Neural cell (in vitro differentiated cells): ENCODE measurements around the gene KIF5B.

Source experiments
- CTCF ChIP-seq: fragments of 450-650 bp; IDR thresholded peaks from 2 replicates; pipeline ENCODE4 v1.5.1; 2014; ENCODE audit warnings: antibody characterized with exemption, mild to moderate bottlenecking, moderate library complexity; ENCODE audit not compliant: poor library complexity, severe bottlenecking
- EP300 ChIP-seq: fragments of 450-650 bp; conservative IDR thresholded peaks from 2 replicates; pipeline ENCODE4 v1.6.1; 2014; ENCODE audit warnings: antibody characterized with exemption, mild to moderate bottlenecking, moderate library complexity; ENCODE audit not compliant: poor library complexity, severe bottlenecking
- EZH2 ChIP-seq: fragments of 200-600, 300-800 bp; shearing (Covaris generic), sonication (generic); IDR thresholded peaks from 2 replicates; pipeline ENCODE4 v1.6.1; 2014; ENCODE audit warnings: antibody characterized with exemption, low read length, borderline replicate concordance, mild to moderate bottlenecking; ENCODE audit not compliant: insufficient read depth, poor library complexity, severe bottlenecking
- POLR2AphosphoS5 ChIP-seq: IDR thresholded peaks from 2 replicates; pipeline ENCODE4 v1.6.1; 2012
- REST ChIP-seq: IDR thresholded peaks from 2 replicates; pipeline ENCODE4 v1.6.1; 2012; ENCODE audit warnings: borderline replicate concordance
- SMC3 ChIP-seq: fragments of 450-650 bp; conservative IDR thresholded peaks from 2 replicates; pipeline ENCODE4 v1.6.1; 2014; ENCODE audit warnings: antibody characterized with exemption, mild to moderate bottlenecking, moderate library complexity; ENCODE audit not compliant: poor library complexity
- TAF1 ChIP-seq: IDR thresholded peaks from 2 replicates; pipeline ENCODE4 v1.6.1; 2012; ENCODE audit warnings: low read depth

- TF ChIP-seq CTCF (no peak), EP300 (no peak), POLR2AphosphoS5 (no peak), TAF1 (no peak), EZH2 (no peak), REST (no peak), SMC3 (no peak)
These were observed 55.3 kb downstream of the KIF5B start for GRCh38 chr10:32000937-32001336.
